ENCODE data around the gene ZCCHC14.

The ZCCHC14 gene

GRCh38 chr16:87528690-87529579 lies 36.1 kb upstream of the ZCCHC14 start:
- H3F3A ChIP-seq (ENCODE audit: control insufficient read depth, insufficient read depth), result no peaks in the 10 kb centered on the region
- H3K79me2 ChIP-seq (ENCODE audit: control insufficient read depth, low read length), result no peaks in the 10 kb centered on the region
- H3K36me3 ChIP-seq (ENCODE audit: control insufficient read depth, low read length), result no peaks in the 10 kb centered on the region
- no peaks in the 10 kb centered on the region for H3K9me3 ChIP-seq (ENCODE audit: control insufficient read depth, insufficient read depth, low read length)
- no peaks in the 10 kb centered on the region for H4K20me1 ChIP-seq (ENCODE audit: control insufficient read depth, insufficient read depth, low read depth, low read length)
- no peaks in the 10 kb centered on the region for H3K4me1 ChIP-seq (ENCODE audit: control insufficient read depth, low read length)
- H3K9me2 ChIP-seq (replicated peaks; ENCODE audit: control insufficient read depth, low read length), result no peaks in the 10 kb centered on the region
- no peak overlapping the region for H3K4me3 ChIP-seq (ENCODE audit: low read length)
- H3K27me3 ChIP-seq (ENCODE audit: control insufficient read depth, low read length), result peaks cover 17% of the 10 kb centered on the region
- TF ChIP-seq CTCF (IDR thresholded peaks at IDR 0.05; ENCODE audit: low read depth, low read length, poor library complexity, severe bottlenecking), result no peak
- no peak for TF ChIP-seq EZH2phosphoT487 (IDR thresholded peaks at IDR 0.05; ENCODE audit: borderline replicate concordance, low read length)
- H3K27ac ChIP-seq (ENCODE audit: low read depth, low read length), result no peak overlapping the region
- no peak overlapping the region for H3K4me2 ChIP-seq (ENCODE audit: low read length)

GRCh38 chr16:87527055-87527724 lies 34.4 kb upstream of the ZCCHC14 start:
- Histone ChIP-seq H3K79me2 (ENCODE audit: control insufficient read depth, low read length) (no peaks in the 10 kb centered on the region), H3K4me3 (ENCODE audit: low read length) (no peak overlapping the region), H3K27ac (ENCODE audit: low read depth, low read length) (no peak overlapping the region), H4K20me1 (ENCODE audit: control insufficient read depth, insufficient read depth, low read depth, low read length) (no peaks in the 10 kb centered on the region), H3K9me3 (ENCODE audit: control insufficient read depth, insufficient read depth, low read length) (no peaks in the 10 kb centered on the region), H3K27me3 (ENCODE audit: control insufficient read depth, low read length) (peaks cover 12% of the 10 kb centered on the region; the same call in 1 of the 2 replicates), H3K36me3 (ENCODE audit: control insufficient read depth, low read length) (no peaks in the 10 kb centered on the region), H3K4me2 (ENCODE audit: low read length) (no peak overlapping the region), H3K4me1 (ENCODE audit: control insufficient read depth, low read length) (no peaks in the 10 kb centered on the region), H3K9me2 (replicated peaks; ENCODE audit: control insufficient read depth, low read length) (no peaks in the 10 kb centered on the region), H3F3A (ENCODE audit: control insufficient read depth, insufficient read depth) (no peaks in the 10 kb centered on the region)
- TF ChIP-seq CTCF (IDR thresholded peaks at IDR 0.05; ENCODE audit: low read depth, low read length, poor library complexity, severe bottlenecking) (no peak), EZH2phosphoT487 (IDR thresholded peaks at IDR 0.05; ENCODE audit: borderline replicate concordance, low read length) (no peak)

DNA sequence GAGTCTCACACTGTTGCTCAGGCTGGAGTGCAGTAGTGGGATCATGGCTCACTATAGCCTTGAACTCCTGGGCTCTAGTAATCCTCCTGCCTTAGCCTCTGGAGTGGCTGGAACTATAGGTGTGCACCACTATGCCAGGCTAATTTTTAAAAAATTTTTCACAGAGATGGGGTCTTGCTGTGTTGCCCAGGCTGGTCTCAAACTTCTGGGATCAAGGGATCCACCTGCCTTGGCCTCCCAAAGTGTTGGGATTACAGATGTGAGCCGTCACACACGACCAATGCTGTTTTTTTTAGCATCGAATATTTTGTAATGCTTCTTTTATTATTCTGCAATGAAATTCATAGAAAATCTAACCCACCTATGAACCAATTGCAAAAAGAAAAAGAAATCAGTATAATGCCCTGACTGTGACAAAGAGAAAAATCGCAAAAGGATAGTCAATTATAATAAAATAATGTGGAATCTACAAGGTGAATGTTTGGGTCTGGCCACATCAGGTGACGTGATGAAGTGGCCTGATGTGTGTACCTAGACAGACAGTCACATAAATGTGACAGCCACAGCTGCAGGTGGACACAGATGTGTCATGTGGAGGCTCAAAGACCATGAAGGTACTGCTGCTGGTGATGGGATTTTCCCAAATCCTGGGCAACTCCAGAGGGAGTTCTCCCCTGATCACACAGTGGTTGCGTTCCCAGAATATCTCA lies 33.6 kb upstream of the ZCCHC14 start:
- no peak overlapping the region for H3K4me2 ChIP-seq (ENCODE audit: low read length)
- H3K27ac ChIP-seq (ENCODE audit: low read depth, low read length), result no peak overlapping the region

More for the DNA sequence above, 33.6 kb upstream of the ZCCHC14 start:
- Histone ChIP-seq H3K27me3 (ENCODE audit: control insufficient read depth, low read length) (peaks cover 6% of the 10 kb centered on the region; the same call in 1 of the 2 replicates), H3K36me3 (ENCODE audit: control insufficient read depth, low read length) (no peaks in the 10 kb centered on the region), H3K4me1 (ENCODE audit: control insufficient read depth, low read length) (no peaks in the 10 kb centered on the region), H3K9me3 (ENCODE audit: control insufficient read depth, insufficient read depth, low read length) (no peaks in the 10 kb centered on the region), H3F3A (ENCODE audit: control insufficient read depth, insufficient read depth) (no peaks in the 10 kb centered on the region), H3K4me3 (ENCODE audit: low read length) (no peak overlapping the region), H3K79me2 (ENCODE audit: control insufficient read depth, low read length) (no peaks in the 10 kb centered on the region), H4K20me1 (ENCODE audit: control insufficient read depth, insufficient read depth, low read depth, low read length) (no peaks in the 10 kb centered on the region), H3K9me2 (replicated peaks; ENCODE audit: control insufficient read depth, low read length) (no peaks in the 10 kb centered on the region)
- no peak for TF ChIP-seq EZH2phosphoT487 (IDR thresholded peaks at IDR 0.05; ENCODE audit: borderline replicate concordance, low read length)
- TF ChIP-seq CTCF (IDR thresholded peaks at IDR 0.05; ENCODE audit: low read depth, low read length, poor library complexity, severe bottlenecking), result no peak

Data from DOHH2 (cell line).